Caco-2 (cell line): ENCODE results near the gene ITGA5. TPM values are rescaled to one million over a fixed set of nuclear protein-coding genes. Genes with fewer than 3 reads are reported as not detected.

Source experiments
- BruUV-seq: library from RNA; stranded (reverse); fragments of 400-500 nt; replicated peaks from 2 replicates; lab custom pipeline; 2021; lab: Mats Ljungman, UMichigan
- CTCF ChIA-PET: fragments of 300-600 bp; sonication (Branson Sonifier 250); formaldehyde crosslinking; loops from one replicate; lab custom pipeline; 2022; ENCODE audit warnings: antibody characterized with exemption; lab: Charles Lee
- POLR2A ChIA-PET: fragments of 300-600 bp; sonication (Branson Sonifier 250); formaldehyde crosslinking; loops from one replicate; lab custom pipeline; 2022; ENCODE audit warnings: antibody characterized with exemption; lab: Charles Lee
- DNase-seq, 2 experiments: peaks; one replicate each; pipeline versions ENCODE4 v3.0.0 to v3.0.0-alpha.2; 2020 to 2022
- H3K27me3 ChIP-seq: replicated peaks from 2 replicates; pipeline ENCODE4 v1.6.0; 2011; ENCODE audit warnings: low read length; ENCODE audit not compliant: control insufficient read depth, insufficient read depth
- H3K36me3 ChIP-seq: 2 replicates; pipeline ENCODE4 v1.5.1; 2011; ENCODE audit warnings: low read length; ENCODE audit not compliant: control insufficient read depth, insufficient read depth
- H3K4me1 ChIP-seq: fragments of 250-450 bp; sonication (Bioruptor Pico); 2 replicates; pipeline ENCODE4 v1.5.1; 2020; ENCODE audit warnings: mild to moderate bottlenecking
- H3K4me3 ChIP-seq: 2 replicates; pipeline ENCODE4 v1.5.1; 2011; ENCODE audit warnings: low read depth, mild to moderate bottlenecking, control low read depth, low read length
- H3K9me3 ChIP-seq: fragments of 250-450 bp; sonication (Bioruptor Pico); 2 replicates; pipeline ENCODE4 v1.5.1; 2020; ENCODE audit warnings: mild to moderate bottlenecking, moderate library complexity
- H3K27ac Mint-ChIP-seq: one replicate; pipeline ENCODE4 v1.8.0; 2022; ENCODE audit warnings: mixed read lengths; ENCODE audit not compliant: unreplicated experiment
- H3K27me3 Mint-ChIP-seq: one replicate; pipeline ENCODE4 v1.8.0; 2022; ENCODE audit warnings: mixed read lengths; ENCODE audit not compliant: insufficient read depth, unreplicated experiment
- H3K36me3 Mint-ChIP-seq: one replicate; pipeline ENCODE4 v1.8.0; 2022; ENCODE audit warnings: mild to moderate bottlenecking, mixed read lengths; ENCODE audit not compliant: insufficient read depth, unreplicated experiment
- H3K4me1 Mint-ChIP-seq: one replicate; pipeline ENCODE4 v1.8.0; 2022; ENCODE audit warnings: low read depth, mixed read lengths; ENCODE audit not compliant: unreplicated experiment
- H3K4me3 Mint-ChIP-seq: one replicate; pipeline ENCODE4 v1.8.0; 2022; ENCODE audit warnings: mild to moderate bottlenecking, moderate library complexity, mixed read lengths; ENCODE audit not compliant: unreplicated experiment
- H3K9me3 Mint-ChIP-seq: one replicate; pipeline ENCODE4 v1.8.0; 2022; ENCODE audit warnings: mixed read lengths; ENCODE audit not compliant: unreplicated experiment
- CTCF ChIP-seq, 2 experiments: fragments of 200-600 bp in 1 of 2; IDR thresholded peaks; 1 replicate in 1 of 2; 2 replicates in 1 of 2; pipeline versions ENCODE4 v1.5.1 to v1.8.0; 2011 to 2022; ENCODE audit warnings: antibody characterized with exemption in 1 of 2, control low read depth in 1 of 2, inconsistent platforms in 1 of 2, low read depth in 1 of 2, low read length in 1 of 2, mild to moderate bottlenecking in 1 of 2, moderate library complexity in 1 of 2; ENCODE audit not compliant: insufficient read depth in 1 of 2, severe bottlenecking in 1 of 2, unreplicated experiment in 1 of 2
- intact Hi-C: fragments of 100-400 bp; cut with micrococcal nuclease; formaldehyde crosslinking; loops from one replicate; pipeline ENCODE4 v1.10.0; 2022; ENCODE audit not compliant: unreplicated experiment
- total RNA-seq: library from RNA; stranded (reverse); gene quantifications from 2 replicates; pipeline ENCODE4 v1.2.3, GENCODE V29; 2022

ITGA5 gene
- total RNA-seq, 1 experiment from 2014 or later: 17.3 TPM

- ChIA-PET CTCF (interaction anchor here (1.0 kb wide), 1 partner anchor 57 kb away, joined by 5 read pairs; no protein-coding TSS in a partner anchor), POLR2A (no interaction called here)
- TF ChIP-seq CTCF (IDR thresholded peaks at IDR 0.05; ENCODE audit: insufficient read depth in 1 of 2, low read depth in 1 of 2, low read length in 1 of 2, severe bottlenecking in 1 of 2, unreplicated experiment in 1 of 2): no peak
- intact Hi-C loops: no loop called here
- no TSS peak for BruUV-seq
- Mint-ChIP-seq H3K27ac (no peak overlapping the region), H3K4me1 (no peaks in the 10 kb centered on the region), H3K4me3 (no peak overlapping the region), H3K27me3 (no peaks in the 10 kb centered on the region), H3K9me3 (no peaks in the 10 kb centered on the region), H3K36me3 (no peaks in the 10 kb centered on the region)
- Histone ChIP-seq H3K36me3 (no peaks in the 10 kb centered on the region), H3K9me3 (no peaks in the 10 kb centered on the region), H3K27me3 (no peaks in the 10 kb centered on the region), H3K4me1 (peaks cover 18% of the 10 kb centered on the region), H3K4me3 (no peak overlapping the region)
- DNase-seq: no peak
Measured at GRCh38 chr12:54455760-54456469, 36.8 kb upstream of the ITGA5 start.

DNA sequence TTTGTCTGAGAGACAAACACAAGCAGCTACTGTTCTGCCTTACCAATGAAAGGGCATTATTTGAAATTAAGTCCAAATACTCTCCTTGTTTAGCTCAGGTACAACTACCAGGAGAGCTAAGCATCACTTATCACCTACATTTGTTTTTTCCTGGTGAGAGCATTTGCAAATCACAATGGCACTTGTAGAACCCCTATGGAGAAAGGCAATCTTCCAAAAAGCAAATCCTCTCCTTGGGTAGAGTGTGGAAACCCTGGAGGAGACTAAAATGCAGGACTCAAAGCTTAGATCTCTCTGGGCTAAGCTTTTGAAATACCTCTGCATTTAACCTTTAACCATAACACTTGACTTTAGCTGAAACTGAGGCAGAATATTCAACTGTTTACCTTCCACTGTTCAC, 33.6 kb upstream of the ITGA5 start:
- no peak overlapping the region for H3K4me3 Mint-ChIP-seq
- no TSS peak for BruUV-seq
- H3K4me1 ChIP-seq: peaks cover 18% of the 10 kb centered on the region

GRCh38 chr12:54448344-54448743, 29.3 kb upstream of the ITGA5 start:
- BruUV-seq: no TSS peak
- no peaks in the 10 kb centered on the region for H3K27me3 ChIP-seq
- Mint-ChIP-seq H3K4me3 (no peak overlapping the region), H3K9me3 (no peaks in the 10 kb centered on the region), H3K27ac (no peak overlapping the region), H3K27me3 (no peaks in the 10 kb centered on the region), H3K36me3 (no peaks in the 10 kb centered on the region), H3K4me1 (no peaks in the 10 kb centered on the region)
- no peaks in the 10 kb centered on the region for H3K36me3 ChIP-seq
- no peaks in the 10 kb centered on the region for H3K9me3 ChIP-seq
- CTCF ChIA-PET: interaction anchor here (2.8 kb wide), 1 partner anchor 49 kb away, joined by 9 read pairs; no protein-coding TSS in a partner anchor
- TF ChIP-seq CTCF (IDR thresholded peaks at IDR 0.05; ENCODE audit: insufficient read depth in 1 of 2, low read depth in 1 of 2, low read length in 1 of 2, severe bottlenecking in 1 of 2, unreplicated experiment in 1 of 2): no peak
- H3K4me1 ChIP-seq: peaks cover 16% of the 10 kb centered on the region
- H3K4me3 ChIP-seq: no peak overlapping the region
- intact Hi-C loops: no loop called here
- POLR2A ChIA-PET: no interaction called here
- DNase-seq: no peak

More for the DNA sequence above, 33.6 kb upstream of the ITGA5 start:
- Mint-ChIP-seq H3K4me1 (no peaks in the 10 kb centered on the region), H3K27ac (no peak overlapping the region), H3K36me3 (no peaks in the 10 kb centered on the region), H3K27me3 (no peaks in the 10 kb centered on the region), H3K9me3 (no peaks in the 10 kb centered on the region)
- DNase-seq: no peak
- Histone ChIP-seq H3K27me3 (no peaks in the 10 kb centered on the region), H3K36me3 (no peaks in the 10 kb centered on the region), H3K9me3 (no peaks in the 10 kb centered on the region), H3K4me3 (no peak overlapping the region)
- TF ChIP-seq CTCF (IDR thresholded peaks at IDR 0.05; ENCODE audit: insufficient read depth in 1 of 2, low read depth in 1 of 2, low read length in 1 of 2, severe bottlenecking in 1 of 2, unreplicated experiment in 1 of 2): no peak
- ChIA-PET POLR2A (interaction anchor here (0.6 to 1.4 kb wide), 2 partner anchors 22 to 53 kb away, joined by 3 to 4 read pairs; no protein-coding TSS in a partner anchor), CTCF (interaction anchor here (0.5 to 2.6 kb wide), 3 partner anchors 13 to 73 kb away, joined by 3 to 15 read pairs (median 7); no protein-coding TSS in a partner anchor)
- intact Hi-C loops: no loop called here
